HCT116 (cell line): ENCODE measurements around the gene SMARCAD1. TPM values are rescaled to one million over a fixed set of nuclear protein-coding genes. Genes with fewer than 3 reads are reported as not detected.

ENCODE experiments used
- ATAC-seq: fragments of 200-7000 bp; cut with Tn5 transposase; 2 replicates; pipeline ENCODE4 v1.9.1; 2020; ENCODE audit warnings: mild to moderate bottlenecking, moderate library complexity
- BruUV-seq: library from RNA; stranded (reverse); fragments of 400-500 nt; replicated peaks from 2 replicates; lab custom pipeline; 2021; lab: Mats Ljungman, UMichigan
- CTCF ChIA-PET: fragments of 300-600 bp; sonication (Branson Sonifier 250); formaldehyde crosslinking; loops from one replicate; lab custom pipeline; 2021; ENCODE audit warnings: antibody characterized with exemption; lab: Charles Lee
- POLR2A ChIA-PET: fragments of 300-600, 350-600 bp; sonication (Branson Sonifier 250); formaldehyde crosslinking; loops from one replicate; lab custom pipeline; 2021; ENCODE audit warnings: antibody characterized with exemption; lab: Charles Lee
- RAD21 ChIA-PET, 2 experiments: fragments of 300-600 bp; sonication (Branson Sonifier 250); formaldehyde crosslinking; loops; one replicate each; lab custom pipeline; 2023; ENCODE audit warnings: low total read pairs in 2 of 2; ENCODE audit not compliant: uncharacterized antibody in 2 of 2, unreplicated experiment in 2 of 2, low non-redundant PET in 1 of 2; lab: Charles Lee
- DNase-seq: peaks from one replicate; pipeline ENCODE4 v3.0.0-alpha.2; 2010; ENCODE audit warnings: low read depth, low spot score
- H2AFZ ChIP-seq: fragments of 200-600 bp; shearing (Covaris generic), sonication (generic); 2 replicates; pipeline ENCODE4 v1.6.1; 2017; ENCODE audit warnings: low read depth, mixed run types, mixed read lengths, antibody characterized with exemption, low read length; ENCODE audit not compliant: poor library complexity, severe bottlenecking
- H3K27ac ChIP-seq: 2 replicates; pipeline ENCODE4 v1.5.1; 2012; ENCODE audit warnings: low read depth, low read length
- H3K27me3 ChIP-seq: fragments of 200-600 bp; sonication (generic); 2 replicates; pipeline ENCODE4 v1.6.1; 2016; ENCODE audit warnings: mixed run types, low read length, mixed read lengths; ENCODE audit not compliant: insufficient read depth
- H3K36me3 ChIP-seq, 2 experiments: fragments of 200-500 bp in 1 of 2; fragments of 200-600 bp in 1 of 2; sonication (Bioruptor generic) in 1 of 2; sonication (generic) in 1 of 2; 2 replicates each; pipeline versions ENCODE4 v1.5.1 to v1.6.1; 2014 to 2016; ENCODE audit warnings: low read length in 2 of 2, inconsistent platforms in 1 of 2, mixed read lengths in 1 of 2, mixed run types in 1 of 2; ENCODE audit not compliant: insufficient read depth in 2 of 2, control insufficient read depth in 1 of 2
- H3K4me1 ChIP-seq, 2 experiments: fragments of 200-600 bp in 1 of 2; sonication (generic) in 1 of 2; 2 replicates each; pipeline versions ENCODE4 v1.5.1 to v1.6.1; 2012 to 2017; ENCODE audit warnings: low read length in 2 of 2, inconsistent platforms in 1 of 2, mild to moderate bottlenecking in 1 of 2, mixed read lengths in 1 of 2, mixed run types in 1 of 2, moderate library complexity in 1 of 2; ENCODE audit not compliant: insufficient read depth in 2 of 2, control insufficient read depth in 1 of 2
- H3K4me2 ChIP-seq: fragments of 200-600 bp; sonication (generic); 2 replicates; pipeline ENCODE4 v1.6.1; 2017; ENCODE audit warnings: mixed run types, low read length, mixed read lengths
- H3K4me3 ChIP-seq, 2 experiments: fragments of 200-600 bp in 1 of 2; sonication (generic) in 1 of 2; replicated peaks in 1 of 2; 2 replicates each; pipeline ENCODE4 v1.5.1; 2011 to 2016; ENCODE audit warnings: low read length in 2 of 2, control low read depth in 1 of 2, low read depth in 1 of 2, mild to moderate bottlenecking in 1 of 2, mixed read lengths in 1 of 2, mixed run types in 1 of 2
- H3K79me2 ChIP-seq: fragments of 200-600 bp; sonication (generic); 2 replicates; pipeline ENCODE4 v1.6.1; 2017; ENCODE audit warnings: mild to moderate bottlenecking, mixed run types, low read length, moderate library complexity, mixed read lengths; ENCODE audit not compliant: insufficient read depth
- H3K9ac ChIP-seq: fragments of 200-600 bp; sonication (generic); 2 replicates; pipeline ENCODE4 v1.6.1; 2016; ENCODE audit warnings: low read length, mixed read lengths
- H3K9me2 ChIP-seq: fragments of 200-600 bp; sonication (generic), shearing (Covaris generic); 2 replicates; pipeline ENCODE4 v1.6.1; 2017; ENCODE audit warnings: mixed run types, mild to moderate bottlenecking, moderate library complexity; ENCODE audit not compliant: insufficient read depth
- H3K9me3 ChIP-seq, 2 experiments: fragments of 200-500 bp in 1 of 2; fragments of 200-600 bp in 1 of 2; sonication (Bioruptor generic) in 1 of 2; sonication (generic) in 1 of 2; 2 replicates each; pipeline ENCODE4 v1.6.1; 2014 to 2017; ENCODE audit warnings: low read length in 2 of 2, mixed read lengths in 2 of 2, inconsistent platforms in 1 of 2, low read depth in 1 of 2, mild to moderate bottlenecking in 1 of 2, mixed run types in 1 of 2, moderate library complexity in 1 of 2; ENCODE audit not compliant: control insufficient read depth in 1 of 2, insufficient read depth in 1 of 2
- H4K20me1 ChIP-seq: fragments of 200-600 bp; sonication (generic), shearing (Covaris generic); 2 replicates; pipeline ENCODE4 v1.6.1; 2017; ENCODE audit warnings: mixed run types, mild to moderate bottlenecking, moderate library complexity; ENCODE audit not compliant: insufficient read depth
- ATF3 ChIP-seq: IDR thresholded peaks from 2 replicates; pipeline ENCODE4 v1.6.1; 2012
- CBX3 ChIP-seq: IDR thresholded peaks from 2 replicates; pipeline ENCODE4 v1.6.1; 2012; ENCODE audit warnings: low read depth
- CEBPB ChIP-seq: IDR thresholded peaks from 2 replicates; pipeline ENCODE4 v1.6.1; 2012; ENCODE audit warnings: low read depth
- EGR1 ChIP-seq: IDR thresholded peaks from 2 replicates; pipeline ENCODE4 v1.6.1; 2012; ENCODE audit warnings: low read depth
- ELF1 ChIP-seq: IDR thresholded peaks from 2 replicates; pipeline ENCODE4 v1.6.1; 2012; ENCODE audit warnings: low read depth, borderline replicate concordance
- EZH2phosphoT487 ChIP-seq: fragments of 200-600 bp; IDR thresholded peaks from 2 replicates; pipeline ENCODE4 v1.6.1; 2018; ENCODE audit warnings: antibody characterized with exemption, borderline replicate concordance
- FOSL1 ChIP-seq: IDR thresholded peaks from 2 replicates; pipeline ENCODE4 v1.6.1; 2012; ENCODE audit warnings: low read depth
- JUND ChIP-seq: IDR thresholded peaks from 2 replicates; pipeline ENCODE4 v1.6.1; 2012
- MAX ChIP-seq: IDR thresholded peaks from 2 replicates; pipeline ENCODE4 v1.6.1; 2012
- RAD21 ChIP-seq: IDR thresholded peaks from 2 replicates; pipeline ENCODE4 v1.6.1; 2012; ENCODE audit warnings: low read depth, mild to moderate bottlenecking
- REST ChIP-seq: IDR thresholded peaks from 2 replicates; pipeline ENCODE4 v1.6.1; 2012; ENCODE audit warnings: low read depth
- SRF ChIP-seq: IDR thresholded peaks from 2 replicates; pipeline ENCODE4 v1.6.1; 2012; ENCODE audit warnings: low read depth
- TCF7L2 ChIP-seq: IDR thresholded peaks from 2 replicates; pipeline ENCODE4 v1.7.0; 2011; ENCODE audit warnings: borderline replicate concordance, inconsistent platforms; ENCODE audit not compliant: insufficient read depth, insufficient read length; ENCODE audit errors: extremely low read depth
- YY1 ChIP-seq: IDR thresholded peaks from 2 replicates; pipeline ENCODE4 v1.6.1; 2011; ENCODE audit warnings: low read length, low read depth, moderate library complexity, mild to moderate bottlenecking; ENCODE audit not compliant: insufficient replicate concordance; ENCODE audit errors: extremely low read depth
- intact Hi-C: fragments of 100-400 bp; cut with micrococcal nuclease; formaldehyde crosslinking; loops from 2 replicates; pipeline ENCODE4 v1.10.0; 2022
- total RNA-seq: library from RNA; stranded (reverse); gene quantifications from one replicate; pipeline ENCODE4 v1.2.1, GENCODE V29; 2021; ENCODE audit not compliant: unreplicated experiment

Gene SMARCAD1
- total RNA-seq, 1 experiment from 2014 or later = 33.6 TPM

- no peak overlapping the region for H2AFZ ChIP-seq
- ChIA-PET POLR2A (no interaction called here), RAD21 (no interaction called here), CTCF (no interaction called here)
- peaks cover 12% of the 10 kb centered on the region; the same call in 1 of the 2 replicates for H4K20me1 ChIP-seq
- H3K27ac ChIP-seq = no peak overlapping the region
- no TSS peak for BruUV-seq
- H3K36me3 ChIP-seq = peaks cover 0 to 7% of the 10 kb centered on the region in 2 experiments; a peak in 2 of 4 replicates
- H3K27me3 ChIP-seq = no peaks in the 10 kb centered on the region
- H3K4me3 ChIP-seq = no peak overlapping the region
- peaks cover 95% of the 10 kb centered on the region for H3K79me2 ChIP-seq
- H3K9me3 ChIP-seq = no peaks in the 10 kb centered on the region
- intact Hi-C loops = no loop called here
- TF ChIP-seq MAX (no peak), EGR1 (no peak), CEBPB (no peak), YY1 (no peak), EZH2phosphoT487 (no peak), JUND (no peak), SRF (no peak), ELF1 (no peak), REST (no peak), ATF3 (no peak), RAD21 (no peak), FOSL1 (no peak), TCF7L2 (no peak), CBX3 (no peak)
- H3K9me2 ChIP-seq = no peaks in the 10 kb centered on the region
- no peak overlapping the region for H3K4me2 ChIP-seq
- no peak overlapping the region for H3K9ac ChIP-seq
- ATAC-seq (no peak), DNase-seq (no peak)
- H3K4me1 ChIP-seq = no peaks in the 10 kb centered on the region
Measured at GRCh38 chr4:94226763-94227162, 19.1 kb downstream of the SMARCAD1 start.
